NAMALWA (cell line): ENCODE results near the gene ZNF775.
A peak's percentile ranks its signal among the peaks of the same experiment; 100 is the strongest.

Experiments
- DNase-seq: peaks from one replicate; pipeline ENCODE4 v3.0.0-alpha.2; 2015; ENCODE audit warnings: low spot score

Gene ZNF775

GRCh38 chr7:150378853-150379440, at the start of gene ZNF775:
Gene ZNF775 (plus strand): TSS chr7:150379330. CDS start chr7:150388471, 9,141 bp downstream.
- peak; percentile 97 for DNase-seq

- DNase-seq: no peak
These were observed 49.6 kb upstream of the ZNF775 start for GRCh38 chr7:150329331-150330120.

- DNase-seq: no peak
These were observed 48.8 kb upstream of the ZNF775 start for GRCh38 chr7:150330211-150330885.

GRCh38 chr7:150332852-150333635, 46.1 kb upstream of the ZNF775 start:
- DNase-seq: no peak

- DNase-seq: no peak
These were observed 45.5 kb upstream of the ZNF775 start for GRCh38 chr7:150333659-150334058.

- no peak for DNase-seq
These were observed 45.0 kb upstream of the ZNF775 start for GRCh38 chr7:150334108-150334507.

- no peak for DNase-seq
These were observed 43.9 kb upstream of the ZNF775 start for GRCh38 chr7:150335108-150335773.

- DNase-seq: no peak
These were observed 43.4 kb upstream of the ZNF775 start for GRCh38 chr7:150335774-150336112.

- no peak for DNase-seq
These were observed 42.4 kb upstream of the ZNF775 start for GRCh38 chr7:150336746-150337145.

- DNase-seq: no peak
These were observed 42.0 kb upstream of the ZNF775 start for GRCh38 chr7:150337179-150337578.

GRCh38 chr7:150337659-150338081, 41.5 kb upstream of the ZNF775 start:
- no peak for DNase-seq

- no peak for DNase-seq
These were observed 40.8 kb upstream of the ZNF775 start for GRCh38 chr7:150338166-150338829.

GRCh38 chr7:150339409-150339809, 39.7 kb upstream of the ZNF775 start:
- no peak for DNase-seq

GRCh38 chr7:150340024-150340749, 38.9 kb upstream of the ZNF775 start:
- DNase-seq: no peak

GRCh38 chr7:150340875-150341262, 38.3 kb upstream of the ZNF775 start:
- DNase-seq: no peak

- DNase-seq: no peak
These were observed 37.6 kb upstream of the ZNF775 start, which contains the start of gene RARRES2 for GRCh38 chr7:150341263-150342120. Gene RARRES2 (minus strand): TSS chr7:150341629. CDS start chr7:150340609, 1,020 bp downstream.

GRCh38 chr7:150342121-150342408, 37.1 kb upstream of the ZNF775 start:
- DNase-seq: no peak

- DNase-seq: no peak
These were observed 35.9 kb upstream of the ZNF775 start for GRCh38 chr7:150343225-150343624.

GRCh38 chr7:150344299-150344698, 34.8 kb upstream of the ZNF775 start:
- no peak for DNase-seq

GRCh38 chr7:150345012-150345411, 34.1 kb upstream of the ZNF775 start:
- no peak for DNase-seq
